ENCODE measurements around the gene CCDC150.

CCDC150 gene

DNA sequence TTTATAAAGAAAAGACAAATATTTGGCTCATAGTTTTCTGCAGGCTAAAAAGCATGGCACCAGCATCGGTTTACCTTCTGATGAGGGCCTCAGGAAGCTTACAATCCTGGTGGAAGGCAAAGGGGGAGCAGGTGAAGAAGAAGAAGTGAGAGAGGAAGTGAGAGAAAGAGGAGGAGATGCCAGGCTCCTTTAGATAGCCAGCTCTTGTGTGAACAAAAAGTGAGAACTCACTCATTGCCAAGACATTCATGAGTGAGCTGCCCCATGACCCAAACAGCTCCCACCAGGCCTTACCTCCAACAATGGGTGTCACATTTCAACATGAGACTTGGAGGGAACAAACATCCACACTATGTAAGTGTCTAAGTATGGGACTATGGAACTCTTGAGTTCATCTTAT is 14.3 kb downstream of the CCDC150 start:
- Histone ChIP-seq H3K9me3 (replicated peaks in 1 of 11) (peaks cover 61 to 72% (median 64%) of the 10 kb centered on the region in 11 experiments), H3K9ac (no peak overlapping the region), H4K20me1 (no peaks in the 10 kb centered on the region), H3K36me3 (peaks cover 26 to 99% (median 71%) of the 10 kb centered on the region in 11 experiments), H3K4me1 (no peaks in the 10 kb centered on the region), H3K27ac (no peak overlapping the region), H3K4me3 (no peak overlapping the region), H3K4me2 (no peak overlapping the region), H3K27me3 (no peaks in the 10 kb centered on the region)
- no peak for TF ChIP-seq Cebpa-rat (IDR thresholded peaks at IDR 0.05)

- H3K9me3 ChIP-seq (replicated peaks in 1 of 11) = peaks cover 42 to 53% (median 44%) of the 10 kb centered on the region in 11 experiments
- no peak overlapping the region for H3K4me3 ChIP-seq
- no peak for TF ChIP-seq Cebpa-rat (IDR thresholded peaks at IDR 0.05)
- no peak overlapping the region for H3K4me2 ChIP-seq
- peaks cover 19 to 99% (median 65%) of the 10 kb centered on the region in 11 experiments for H3K36me3 ChIP-seq
- no peak overlapping the region for H3K9ac ChIP-seq
- no peaks in the 10 kb centered on the region for H4K20me1 ChIP-seq
- no peak overlapping the region for H3K27ac ChIP-seq
- no peaks in the 10 kb centered on the region for H3K4me1 ChIP-seq
- no peaks in the 10 kb centered on the region for H3K27me3 ChIP-seq
Measured at GRCh38 chr2:196655761-196656160, 16.2 kb downstream of the CCDC150 start.

GRCh38 chr2:196657333-196657732 is 17.8 kb downstream of the CCDC150 start:
- no peak for TF ChIP-seq Cebpa-rat (IDR thresholded peaks at IDR 0.05)
- peaks cover 26 to 37% (median 29%) of the 10 kb centered on the region in 11 experiments for H3K9me3 ChIP-seq (replicated peaks in 1 of 11)
- no peak overlapping the region for H3K4me2 ChIP-seq
- no peak overlapping the region for H3K4me3 ChIP-seq
- no peaks in the 10 kb centered on the region for H3K4me1 ChIP-seq
- H3K27ac ChIP-seq = no peak overlapping the region
- H3K9ac ChIP-seq = no peak overlapping the region
- peaks cover 7 to 92% (median 52%) of the 10 kb centered on the region in 11 experiments for H3K36me3 ChIP-seq
- H4K20me1 ChIP-seq = no peaks in the 10 kb centered on the region
- H3K27me3 ChIP-seq = no peaks in the 10 kb centered on the region

DNA sequence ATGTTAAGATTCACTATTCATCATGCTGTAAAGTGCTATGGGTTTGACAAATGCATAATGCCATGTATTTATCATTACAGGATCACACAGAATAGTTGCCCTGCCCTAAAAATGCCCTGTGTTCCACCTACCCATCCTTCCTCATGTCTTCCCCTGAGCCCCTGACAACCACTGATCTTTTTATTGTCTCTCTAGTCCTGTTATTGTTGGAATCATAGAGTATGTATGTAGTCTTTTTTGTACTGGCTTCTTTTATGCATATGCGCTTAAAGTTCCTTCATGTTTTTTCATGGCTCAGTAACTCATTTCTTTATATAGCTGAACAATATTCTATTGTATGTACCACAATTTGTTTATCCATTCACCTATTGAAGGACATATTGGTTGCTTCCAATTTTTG is 20.3 kb downstream of the CCDC150 start:
- no peak overlapping the region for H3K4me3 ChIP-seq
- H3K4me1 ChIP-seq = no peaks in the 10 kb centered on the region
- no peaks in the 10 kb centered on the region for H3K27me3 ChIP-seq
- H3K9me3 ChIP-seq (replicated peaks in 1 of 11) = peaks cover under 1 to 13% (median 4%) of the 10 kb centered on the region in 11 experiments; a peak in 12 of 22 replicates
- no peak overlapping the region for H3K27ac ChIP-seq
- TF ChIP-seq Cebpa-rat (IDR thresholded peaks at IDR 0.05) = no peak
- no peak overlapping the region for H3K4me2 ChIP-seq
- no peaks in the 10 kb centered on the region for H4K20me1 ChIP-seq
- peaks cover 0 to 85% (median 42%) of the 10 kb centered on the region in 11 experiments; a peak in 17 of 22 replicates for H3K36me3 ChIP-seq
- no peak overlapping the region for H3K9ac ChIP-seq

DNA sequence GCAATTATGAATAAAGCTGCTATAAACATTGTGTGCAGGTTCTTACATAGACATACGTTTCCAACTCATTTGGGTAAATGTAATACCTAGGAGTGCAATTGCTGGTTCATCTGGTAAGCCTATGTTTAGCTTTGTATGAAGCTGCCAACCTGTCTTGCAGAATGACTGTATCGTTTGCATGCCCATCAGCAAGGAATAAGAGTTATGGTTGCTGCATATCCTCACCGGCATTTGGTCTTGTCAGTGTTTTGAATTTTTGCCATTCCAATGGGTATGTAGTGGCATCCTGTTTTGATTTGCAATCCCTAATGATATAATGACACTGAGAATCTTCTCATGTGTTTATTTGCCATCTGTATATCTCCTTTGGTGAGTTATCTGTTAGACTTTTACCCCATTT is 20.7 kb downstream of the CCDC150 start:
- no peaks in the 10 kb centered on the region for H3K27me3 ChIP-seq
- H3K36me3 ChIP-seq = peaks cover 0 to 85% (median 40%) of the 10 kb centered on the region in 11 experiments; a peak in 17 of 22 replicates
- H3K9ac ChIP-seq = no peak overlapping the region
- no peaks in the 10 kb centered on the region for H3K4me1 ChIP-seq
- H3K9me3 ChIP-seq (replicated peaks in 1 of 11) = peaks cover 0 to 9% (median under 1%) of the 10 kb centered on the region in 11 experiments; a peak in 4 of 22 replicates
- H3K4me2 ChIP-seq = no peak overlapping the region
- H3K4me3 ChIP-seq = no peak overlapping the region
- H3K27ac ChIP-seq = no peak overlapping the region
- TF ChIP-seq Cebpa-rat (IDR thresholded peaks at IDR 0.05) = no peak
- H4K20me1 ChIP-seq = no peaks in the 10 kb centered on the region

- Histone ChIP-seq H3K4me2 (no peak overlapping the region), H3K9me3 (replicated peaks in 1 of 11) (no peaks in the 10 kb centered on the region), H3K9ac (no peak overlapping the region), H3K27me3 (no peaks in the 10 kb centered on the region), H3K27ac (no peak overlapping the region), H3K36me3 (peaks cover 0 to 58% (median 12%) of the 10 kb centered on the region in 11 experiments; a peak in 13 of 22 replicates), H3K4me1 (no peaks in the 10 kb centered on the region), H4K20me1 (no peaks in the 10 kb centered on the region), H3K4me3 (no peak overlapping the region)
- TF ChIP-seq Cebpa-rat (IDR thresholded peaks at IDR 0.05) = no peak
Measured at GRCh38 chr2:196670342-196670741, 30.8 kb downstream of the CCDC150 start.

GRCh38 chr2:196675963-196676362 is 36.4 kb downstream of the CCDC150 start:
- H4K20me1 ChIP-seq = no peaks in the 10 kb centered on the region
- no peak overlapping the region for H3K9ac ChIP-seq
- H3K27me3 ChIP-seq = no peaks in the 10 kb centered on the region
- no peak overlapping the region for H3K4me3 ChIP-seq
- no peaks in the 10 kb centered on the region for H3K9me3 ChIP-seq (replicated peaks in 1 of 11)
- H3K4me1 ChIP-seq = no peaks in the 10 kb centered on the region
- TF ChIP-seq Cebpa-rat (IDR thresholded peaks at IDR 0.05) = no peak
- no peak overlapping the region for H3K4me2 ChIP-seq
- peaks cover 5 to 60% (median 35%) of the 10 kb centered on the region in 11 experiments; a peak in 19 of 22 replicates for H3K36me3 ChIP-seq
- H3K27ac ChIP-seq = no peak overlapping the region

GRCh38 chr2:196677404-196677803 is 37.9 kb downstream of the CCDC150 start:
- Histone ChIP-seq H3K36me3 (peaks cover 5 to 57% (median 33%) of the 10 kb centered on the region in 11 experiments; a peak in 19 of 22 replicates), H3K9ac (no peak overlapping the region), H4K20me1 (no peaks in the 10 kb centered on the region), H3K4me1 (no peaks in the 10 kb centered on the region), H3K27me3 (no peaks in the 10 kb centered on the region), H3K4me3 (no peak overlapping the region), H3K9me3 (replicated peaks in 1 of 11) (no peaks in the 10 kb centered on the region), H3K4me2 (no peak overlapping the region), H3K27ac (no peak overlapping the region)
- no peak for TF ChIP-seq Cebpa-rat (IDR thresholded peaks at IDR 0.05)

DNA sequence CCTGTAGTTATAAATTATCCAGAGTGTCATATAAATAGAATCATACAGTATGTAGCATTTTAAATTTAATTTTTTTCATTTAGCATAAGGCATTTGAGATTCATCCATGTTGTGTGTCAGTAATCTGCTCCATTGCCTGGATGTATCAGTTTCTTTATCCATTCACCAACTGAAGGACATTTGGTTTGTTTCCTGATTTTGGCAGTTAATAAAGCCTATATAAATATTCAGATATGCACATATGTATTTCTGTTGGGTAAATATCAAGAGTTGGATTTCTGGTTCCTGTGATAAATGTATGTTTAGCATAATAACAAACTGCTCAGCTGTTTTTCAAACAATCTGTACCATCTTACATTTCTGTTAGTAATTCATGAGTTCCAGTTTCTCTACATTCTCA is 39.9 kb downstream of the CCDC150 start:
- H3K9me3 ChIP-seq (replicated peaks in 1 of 11) = peaks cover 6 to 11% (median 9%) of the 10 kb centered on the region in 11 experiments; a peak in 16 of 22 replicates
- H3K4me2 ChIP-seq = no peak overlapping the region
- H3K27ac ChIP-seq = no peak overlapping the region
- no peaks in the 10 kb centered on the region for H3K27me3 ChIP-seq
- peaks cover 5 to 63% (median 49%) of the 10 kb centered on the region in 11 experiments; a peak in 19 of 22 replicates for H3K36me3 ChIP-seq
- TF ChIP-seq Cebpa-rat (IDR thresholded peaks at IDR 0.05) = no peak
- no peaks in the 10 kb centered on the region for H3K4me1 ChIP-seq
- no peak overlapping the region for H3K9ac ChIP-seq
- no peak overlapping the region for H3K4me3 ChIP-seq
- H4K20me1 ChIP-seq = no peaks in the 10 kb centered on the region

DNA sequence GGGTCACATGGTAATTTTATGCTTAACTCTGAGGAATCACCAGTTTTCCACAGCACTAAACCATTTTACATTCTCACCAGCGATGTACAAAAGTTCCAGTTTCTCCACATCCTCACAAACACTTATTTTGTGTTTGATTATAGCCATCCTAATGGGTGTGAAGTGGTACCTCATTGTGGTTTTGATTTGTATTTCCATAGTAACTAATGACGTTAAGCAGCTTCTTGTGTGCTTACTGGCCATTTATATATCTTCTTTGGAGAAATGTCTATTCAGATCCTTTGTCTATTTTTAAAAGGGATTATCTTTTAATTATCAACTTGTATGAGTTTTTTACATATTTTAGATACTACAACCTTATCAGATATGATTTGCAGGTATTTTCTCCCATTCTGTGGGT is 42.0 kb downstream of the CCDC150 start:
- Histone ChIP-seq H3K4me2 (no peak overlapping the region), H3K4me1 (no peaks in the 10 kb centered on the region), H3K27ac (no peak overlapping the region), H3K9me3 (replicated peaks in 1 of 11) (peaks cover 20 to 32% (median 27%) of the 10 kb centered on the region in 11 experiments), H3K4me3 (no peak overlapping the region), H3K36me3 (peaks cover 5 to 60% (median 48%) of the 10 kb centered on the region in 11 experiments; a peak in 18 of 22 replicates), H4K20me1 (no peaks in the 10 kb centered on the region), H3K9ac (no peak overlapping the region), H3K27me3 (no peaks in the 10 kb centered on the region)
- no peak for TF ChIP-seq Cebpa-rat (IDR thresholded peaks at IDR 0.05)

Data from BLaER1 treated with 17β-estradiol and CSF1 and Interleukin-3, amounts not matched to agents 10 nM and 100 nM (cell line).